ENCODE measurements around the gene PI16. TPM values are rescaled to one million over a fixed set of nuclear protein-coding genes. Genes with fewer than 3 reads are reported as not detected.
"Not testable (repeated sequence)": the region's sequence is repeated elsewhere in the genome, so short reads cannot be mapped to it uniquely, and the experiment has no call there.

PI16 gene
- polyA plus RNA-seq, 1 donor (not counting 4 experiments of a cell fraction or from before 2014, with no cell fraction given) = not detected

- Histone ChIP-seq H2AFZ (ENCODE audit: control insufficient read depth, low read length) (no peak overlapping the region), H3K36me3 (ENCODE audit: control insufficient read depth in 2 of 2, extremely low read depth in 1 of 2, insufficient read depth in 2 of 2, low read length in 2 of 2) (no peaks in the 10 kb centered on the region), H3K4me1 (ENCODE audit: control insufficient read depth, extremely low read depth, insufficient read depth, low read length) (peaks cover 12% of the 10 kb centered on the region), H3K9me3 (ENCODE audit: control insufficient read depth, low read depth, low read length) (no peaks in the 10 kb centered on the region), H4K20me1 (ENCODE audit: control insufficient read depth, extremely low read depth, insufficient read depth, low read length) (peaks cover under 1% of the 10 kb centered on the region), H3K9me1 (ENCODE audit: control insufficient read depth, extremely low read depth, insufficient read depth, low read length) (no peaks in the 10 kb centered on the region), H3K27me3 (ENCODE audit: control insufficient read depth, extremely low read depth, insufficient read depth, low read length) (peaks cover 10% of the 10 kb centered on the region), H3K27ac (ENCODE audit: control insufficient read depth, insufficient read depth, low read length) (no peak overlapping the region), H3K79me2 (ENCODE audit: control insufficient read depth, insufficient read depth, low read length) (peaks cover 16% of the 10 kb centered on the region), H3K4me3 (ENCODE audit: control insufficient read depth in 2 of 3, extremely low read depth in 1 of 3, insufficient read depth in 2 of 3, low read depth in 1 of 3, low read length in 3 of 3) (no peak overlapping the region), H3K9ac (ENCODE audit: control insufficient read depth, extremely low read depth, insufficient read depth, low read length) (no peak overlapping the region), H3K4me2 (ENCODE audit: control insufficient read depth, extremely low read depth, insufficient read depth, low read depth, low read length) (no peak overlapping the region)
- no peak for DNase-seq (ENCODE audit: low read depth, low spot score)
- dilution Hi-C loops (cut with MboI; ENCODE audit: extremely low pct_ligation_motif_present, low sequenced_read_pairs) = no loop called here
- no peak for TF ChIP-seq CTCF (optimal IDR thresholded peaks at IDR 0.05 in 1 of 3, IDR thresholded peaks at IDR 0.05 in 1 of 3, conservative IDR thresholded peaks at IDR 0.05 in 1 of 3; ENCODE audit: extremely low read depth in 1 of 3, insufficient read depth in 2 of 3, low read length in 3 of 3)
- no peak for TF ChIP-seq EZH2 (IDR thresholded peaks at IDR 0.05; ENCODE audit: low read length)
- FAIRE-seq = no peak
These were observed 34.7 kb downstream of the PI16 start for GRCh38 chr6:36989264-36989663.

- H3K9ac ChIP-seq (ENCODE audit: control insufficient read depth, extremely low read depth, insufficient read depth, low read length); H3K9me1 ChIP-seq (ENCODE audit: control insufficient read depth, extremely low read depth, insufficient read depth, low read length); FAIRE-seq; H3K4me1 ChIP-seq (ENCODE audit: control insufficient read depth, extremely low read depth, insufficient read depth, low read length); H3K36me3 ChIP-seq (ENCODE audit: control insufficient read depth in 2 of 2, extremely low read depth in 1 of 2, insufficient read depth in 2 of 2, low read length in 2 of 2); dilution Hi-C loops (cut with MboI; ENCODE audit: extremely low pct_ligation_motif_present, low sequenced_read_pairs); H2AFZ ChIP-seq (ENCODE audit: control insufficient read depth, low read length); H3K79me2 ChIP-seq (ENCODE audit: control insufficient read depth, insufficient read depth, low read length); H3K9me3 ChIP-seq (ENCODE audit: control insufficient read depth, low read depth, low read length); DNase-seq (ENCODE audit: low read depth, low spot score); H3K4me3 ChIP-seq (ENCODE audit: control insufficient read depth in 2 of 3, extremely low read depth in 1 of 3, insufficient read depth in 2 of 3, low read depth in 1 of 3, low read length in 3 of 3); H4K20me1 ChIP-seq (ENCODE audit: control insufficient read depth, extremely low read depth, insufficient read depth, low read length); H3K4me2 ChIP-seq (ENCODE audit: control insufficient read depth, extremely low read depth, insufficient read depth, low read depth, low read length); H3K27ac ChIP-seq (ENCODE audit: control insufficient read depth, insufficient read depth, low read length): not testable (repeated sequence)
- H3K27me3 ChIP-seq (ENCODE audit: control insufficient read depth, extremely low read depth, insufficient read depth, low read length) = peaks cover 10% of the 10 kb centered on the region
These were observed 35.9 kb downstream of the PI16 start for GRCh38 chr6:36990401-36990800.

Measured in keratinocyte (primary cell).